Natural killer cell (primary cell): ENCODE results near the gene SMC4. TPM values are rescaled to one million over a fixed set of nuclear protein-coding genes. Genes with fewer than 3 reads are reported as not detected.
A peak's percentile ranks its signal among the peaks of the same experiment; 100 is the strongest.

Experiments
- ATAC-seq, 3 donors: fragments of 150-1000 bp in 2 of 3; fragments of 200-7000 bp in 1 of 3; cut with Tn5 transposase; 1 replicate in 1 of 3; 2 replicates in 2 of 3; pipeline ENCODE4 v1.10.0; 2021; ENCODE audit warnings: mild to moderate bottlenecking in 2 of 3, moderate library complexity in 2 of 3
- DNase-seq, 2 donors: peaks; one replicate each; pipeline versions ENCODE4 v3.0.0 to v3.0.0-alpha.2; 2013 to 2021; ENCODE audit warnings: mixed read lengths in 1 of 2
- H3K27ac ChIP-seq: one replicate; pipeline ENCODE4 v1.5.1; 2013; ENCODE audit warnings: mild to moderate bottlenecking, low read length
- H3K27me3 ChIP-seq: one replicate; pipeline ENCODE4 v1.6.1; 2013; ENCODE audit warnings: low read length; ENCODE audit not compliant: control insufficient read depth, insufficient read depth
- H3K36me3 ChIP-seq: one replicate; pipeline ENCODE4 v1.6.1; 2013; ENCODE audit warnings: low read length; ENCODE audit not compliant: control insufficient read depth, insufficient read depth
- H3K4me1 ChIP-seq: one replicate; pipeline ENCODE4 v1.6.1; 2013; ENCODE audit warnings: low read length; ENCODE audit not compliant: control insufficient read depth, insufficient read depth
- H3K4me3 ChIP-seq: one replicate; pipeline ENCODE4 v1.5.1; 2013; ENCODE audit warnings: low read length
- H3K9me3 ChIP-seq: one replicate; pipeline ENCODE4 v1.6.1; 2013; ENCODE audit warnings: low read length; ENCODE audit not compliant: control insufficient read depth, insufficient read depth
- H3K27ac Mint-ChIP-seq, 2 donors: one replicate each; pipeline ENCODE4 v1.8.0; 2022; ENCODE audit warnings: mild to moderate bottlenecking in 2 of 2, mixed read lengths in 2 of 2, moderate library complexity in 1 of 2
- H3K27me3 Mint-ChIP-seq, 2 donors: one replicate each; pipeline ENCODE4 v1.8.0; 2022; ENCODE audit warnings: low read depth in 2 of 2, mixed read lengths in 2 of 2
- H3K36me3 Mint-ChIP-seq: one replicate; pipeline ENCODE4 v1.8.0; 2022; ENCODE audit warnings: mixed read lengths
- H3K4me1 Mint-ChIP-seq, 2 donors: one replicate each; pipeline ENCODE4 v1.8.0; 2022; ENCODE audit warnings: mixed read lengths in 2 of 2
- H3K4me3 Mint-ChIP-seq: one replicate; pipeline ENCODE4 v1.8.0; 2022; ENCODE audit warnings: mild to moderate bottlenecking, moderate library complexity, mixed read lengths
- H3K9me3 Mint-ChIP-seq, 2 donors: one replicate each; pipeline ENCODE4 v1.8.0; 2022; ENCODE audit warnings: mixed read lengths in 2 of 2
- CTCF ChIP-seq: fragments of 200-600 bp; IDR thresholded peaks from one replicate; pipeline ENCODE4 v1.8.0; 2022; ENCODE audit warnings: antibody characterized with exemption
- WGBS: methylation state at CpG from one replicate; pipeline ENCODE4 v1.1.7; 2013; ENCODE audit warnings: missing lambda C conversion rate; ENCODE audit not compliant: insufficient coverage; 5-methylcytosine and 5-hydroxymethylcytosine counted together
- intact Hi-C: fragments of 100-400 bp; cut with micrococcal nuclease; formaldehyde crosslinking; loops from one replicate; pipeline ENCODE4 v1.14.2; 2022
- total RNA-seq, 4 donors: library from RNA; stranded (reverse); fragments of 120-200 nt in 1 of 4; gene quantifications; one replicate each; pipeline versions ENCODE4 v1.2.3 to v1.2.4, GENCODE V29; 2013 to 2022

The SMC4 gene
- total RNA-seq, 3 donors from 2014 or later (not counting 1 experiment from before 2014, with no cell fraction given): 83.4 to 99.3 (median 92.0) TPM

GRCh38 chr3:160447544-160447943 is 48.1 kb downstream of the SMC4 start:
- Histone ChIP-seq H3K36me3 (no peaks in the 10 kb centered on the region), H3K27ac (no peak overlapping the region), H3K9me3 (peaks cover 7% of the 10 kb centered on the region), H3K27me3 (no peaks in the 10 kb centered on the region), H3K4me3 (no peak overlapping the region), H3K4me1 (peaks cover 7% of the 10 kb centered on the region)
- intact Hi-C loops: no loop called here
- H3K27me3 Mint-ChIP-seq: no peaks in the 10 kb centered on the region
- H3K27ac Mint-ChIP-seq: no peak overlapping the region
- H3K9me3 Mint-ChIP-seq: no peaks in the 10 kb centered on the region
- H3K36me3 Mint-ChIP-seq: no peaks in the 10 kb centered on the region
- TF ChIP-seq CTCF: no peak
- no peak for DNase-seq
- H3K4me1 Mint-ChIP-seq: peaks cover 34 to 35% of the 10 kb centered on the region in 2 donors
- no CpG with 5 or more reads among the region's 3 CpGs for WGBS
- no peak overlapping the region for H3K4me3 Mint-ChIP-seq
- no peak for ATAC-seq

GRCh38 chr3:160448845-160449635 is 49.6 kb downstream of the SMC4 start:
- ATAC-seq: peak; percentile 31 to 43 (median 32)
- no peaks in the 10 kb centered on the region for H3K27me3 Mint-ChIP-seq
- TF ChIP-seq CTCF: no peak
- H3K4me1 Mint-ChIP-seq: peaks cover 34 to 35% of the 10 kb centered on the region in 2 donors
- no peaks in the 10 kb centered on the region for H3K9me3 Mint-ChIP-seq
- H3K27ac ChIP-seq: peak overlapping the region; percentile 88
- no peaks in the 10 kb centered on the region for H3K36me3 Mint-ChIP-seq
- H3K4me1 ChIP-seq: peaks cover 7% of the 10 kb centered on the region
- H3K27me3 ChIP-seq: no peaks in the 10 kb centered on the region
- peak overlapping the region; percentile 94 to 99 for H3K27ac Mint-ChIP-seq
- H3K4me3 ChIP-seq: peak overlapping the region; percentile 79
- intact Hi-C loops: loop anchor here (1.0 to 2.0 kb wide), 2 partner anchors 50 to 116 kb away; partner anchors contain the start of genes IFT80, KPNA4 and SMC4
- H3K36me3 ChIP-seq: no peaks in the 10 kb centered on the region
- peak overlapping the region; percentile 99 for H3K4me3 Mint-ChIP-seq
- peaks cover 7% of the 10 kb centered on the region for H3K9me3 ChIP-seq
- DNase-seq: peak in 1 of 2 donors; percentile 70
- WGBS: under 1% methylated on average over 26 of the region's 26 CpGs

GRCh38 chr3:160449636-160450598 is 50.5 kb downstream of the SMC4 start, which contains the start of gene TRIM59:
Gene TRIM59, minus strand, starts transcription at chr3:160449786. Its CDS starts 10,603 bp downstream, at chr3:160439183.
- peaks cover 7% of the 10 kb centered on the region for H3K4me1 ChIP-seq
- WGBS: 18% methylated on average over 71 of the region's 71 CpGs
- peak within 1 kb of the TSS; percentile 99 for H3K4me3 Mint-ChIP-seq
- H3K36me3 ChIP-seq: no peaks in the 10 kb centered on the region
- no peaks in the 10 kb centered on the region for H3K27me3 ChIP-seq
- peaks cover 29 to 30% of the 10 kb centered on the region in 2 donors for H3K4me1 Mint-ChIP-seq
- peak within 1 kb of the TSS; percentile 94 to 99 for H3K27ac Mint-ChIP-seq
- peak within 1 kb of the TSS; percentile 79 for H3K4me3 ChIP-seq
- TF ChIP-seq CTCF: no peak
- H3K36me3 Mint-ChIP-seq: no peaks in the 10 kb centered on the region
- H3K9me3 ChIP-seq: peaks cover 7% of the 10 kb centered on the region
- H3K27me3 Mint-ChIP-seq: no peaks in the 10 kb centered on the region
- H3K27ac ChIP-seq: peak within 1 kb of the TSS; percentile 88
- ATAC-seq (peak; percentile 95 to 98 (median 96)), DNase-seq (peak; percentile 92 to 99)
- intact Hi-C loops: loop anchor here (1.0 to 2.0 kb wide), 2 partner anchors 51 to 115 kb away; partner anchors contain the start of genes IFT80, KPNA4 and SMC4
- H3K9me3 Mint-ChIP-seq: no peaks in the 10 kb centered on the region
